ENCODE results near the gene TSC1.

DNA sequence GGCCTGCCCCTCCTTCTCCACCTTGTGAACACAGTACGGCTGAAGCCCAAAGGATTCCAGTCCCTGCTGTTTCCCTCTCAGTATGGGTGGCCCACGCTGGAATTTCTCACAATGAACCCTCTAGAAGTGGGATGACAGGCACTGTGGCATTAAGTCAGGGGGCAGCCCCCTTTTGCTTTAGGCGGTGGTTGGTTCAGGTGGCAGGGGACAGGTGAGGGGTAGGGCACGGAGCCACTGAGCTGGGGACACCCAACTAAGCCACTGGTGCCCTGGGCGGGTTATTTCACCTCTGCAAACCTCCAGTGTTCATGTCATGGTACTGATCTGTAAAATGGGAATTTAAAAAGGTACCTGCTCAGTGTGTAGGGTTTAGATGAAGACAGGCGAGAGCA, 58.1 kb downstream of the TSC1 start:
- TF ChIP-seq EP300 (IDR thresholded peaks at IDR 0.05) (no peak), POLR2A (IDR thresholded peaks at IDR 0.05) (no peak), POLR2AphosphoS5 (IDR thresholded peaks at IDR 0.05) (no peak)
- TF ChIP-seq, protein P1, sequence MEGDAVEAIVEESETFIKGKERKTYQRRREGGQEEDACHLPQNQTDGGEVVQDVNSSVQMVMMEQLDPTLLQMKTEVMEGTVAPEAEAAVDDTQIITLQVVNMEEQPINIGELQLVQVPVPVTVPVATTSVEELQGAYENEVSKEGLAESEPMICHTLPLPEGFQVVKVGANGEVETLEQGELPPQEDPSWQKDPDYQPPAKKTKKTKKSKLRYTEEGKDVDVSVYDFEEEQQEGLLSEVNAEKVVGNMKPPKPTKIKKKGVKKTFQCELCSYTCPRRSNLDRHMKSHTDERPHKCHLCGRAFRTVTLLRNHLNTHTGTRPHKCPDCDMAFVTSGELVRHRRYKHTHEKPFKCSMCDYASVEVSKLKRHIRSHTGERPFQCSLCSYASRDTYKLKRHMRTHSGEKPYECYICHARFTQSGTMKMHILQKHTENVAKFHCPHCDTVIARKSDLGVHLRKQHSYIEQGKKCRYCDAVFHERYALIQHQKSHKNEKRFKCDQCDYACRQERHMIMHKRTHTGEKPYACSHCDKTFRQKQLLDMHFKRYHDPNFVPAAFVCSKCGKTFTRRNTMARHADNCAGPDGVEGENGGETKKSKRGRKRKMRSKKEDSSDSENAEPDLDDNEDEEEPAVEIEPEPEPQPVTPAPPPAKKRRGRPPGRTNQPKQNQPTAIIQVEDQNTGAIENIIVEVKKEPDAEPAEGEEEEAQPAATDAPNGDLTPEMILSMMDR (IDR thresholded peaks at IDR 0.05), result no peak
